Neural progenitor cell (in vitro differentiated cells): Measurements from ENCODE around the gene B3GAT3. TPM values are rescaled to one million over a fixed set of nuclear protein-coding genes. Genes with fewer than 3 reads are reported as not detected.
"Not testable (repeated sequence)": the region's sequence is repeated elsewhere in the genome, so short reads cannot be mapped to it uniquely, and the experiment has no call there.

Experiments
- DNase-seq: peaks from one replicate; pipeline ENCODE4 v3.0.0-alpha.2; 2016; ENCODE audit warnings: low spot score
- H2AFZ ChIP-seq: fragments of 200-600 bp; sonication (generic); replicated peaks from 2 replicates; pipeline ENCODE4 v1.6.1; 2016; ENCODE audit warnings: antibody characterized with exemption
- H3F3A ChIP-seq: fragments of 200-600 bp; sonication (generic); 2 replicates; pipeline ENCODE4 v1.6.1; 2016; ENCODE audit warnings: antibody characterized with exemption, low read depth
- H3K27ac ChIP-seq: fragments of 200-600 bp; sonication (generic); 2 replicates; pipeline ENCODE4 v1.5.1; 2016; ENCODE audit warnings: mild to moderate bottlenecking
- H3K27me3 ChIP-seq: fragments of 200-600 bp; sonication (generic); 2 replicates; pipeline ENCODE4 v1.6.1; 2016; ENCODE audit warnings: mild to moderate bottlenecking, moderate library complexity
- H3K36me3 ChIP-seq: fragments of 200-600 bp; sonication (generic); 2 replicates; pipeline ENCODE4 v1.5.1; 2016
- H3K4me1 ChIP-seq: fragments of 200-600 bp; sonication (generic); 2 replicates; pipeline ENCODE4 v1.6.1; 2016; ENCODE audit warnings: mixed run types
- H3K4me2 ChIP-seq: fragments of 200-600 bp; sonication (generic); 2 replicates; pipeline ENCODE4 v1.6.1; 2016
- H3K4me3 ChIP-seq: fragments of 200-600 bp; sonication (generic); 2 replicates; pipeline ENCODE4 v1.5.1; 2016
- H3K79me2 ChIP-seq: fragments of 200-600 bp; sonication (generic); 2 replicates; pipeline ENCODE4 v1.6.1; 2016; ENCODE audit warnings: low read depth
- H3K9ac ChIP-seq: fragments of 200-600 bp; sonication (generic); 2 replicates; pipeline ENCODE4 v1.6.1; 2016
- H3K9me3 ChIP-seq: fragments of 200-600 bp; sonication (generic); 2 replicates; pipeline ENCODE4 v1.5.1; 2016; ENCODE audit warnings: low read depth
- H4K20me1 ChIP-seq: fragments of 200-600 bp; sonication (generic); 2 replicates; pipeline ENCODE4 v1.6.1; 2016; ENCODE audit warnings: low read depth
- H3K27ac Mint-ChIP-seq: 3 replicates; pipeline ENCODE4 v1.8.0; 2021; ENCODE audit warnings: mixed read lengths
- H3K27me3 Mint-ChIP-seq: 2 replicates; pipeline ENCODE4 v1.8.0; 2022; ENCODE audit warnings: low read depth, mild to moderate bottlenecking, inconsistent platforms, moderate library complexity, mixed read lengths; ENCODE audit not compliant: insufficient read depth
- H3K36me3 Mint-ChIP-seq: 3 replicates; pipeline ENCODE4 v1.8.0; 2021; ENCODE audit warnings: mixed read lengths
- H3K4me1 Mint-ChIP-seq: 3 replicates; pipeline ENCODE4 v1.8.0; 2021; ENCODE audit warnings: mixed read lengths
- H3K4me3 Mint-ChIP-seq: 3 replicates; pipeline ENCODE4 v1.8.0; 2021; ENCODE audit warnings: mild to moderate bottlenecking, moderate library complexity, mixed read lengths
- H3K9me3 Mint-ChIP-seq: 3 replicates; pipeline ENCODE4 v1.8.0; 2020; ENCODE audit warnings: mixed read lengths
- EZH2 ChIP-seq: fragments of 200-600 bp; sonication (generic); IDR thresholded peaks from 2 replicates; pipeline ENCODE4 v1.6.1; 2017; ENCODE audit warnings: antibody characterized with exemption, mild to moderate bottlenecking, moderate library complexity
- EZH2phosphoT487 ChIP-seq: fragments of 200-600 bp; sonication (generic); IDR thresholded peaks from 2 replicates; pipeline ENCODE4 v1.6.1; 2017; ENCODE audit warnings: antibody characterized with exemption
- total RNA-seq: library from RNA; depleted of rRNA; stranded (reverse); fragments of >200 nt; gene quantifications from 2 replicates; pipeline ENCODE4 v1.2.3, GENCODE V29; 2015; ENCODE audit warnings: low replicate concordance
- TF ChIP-seq, protein P1 (sequence below): fragments of 200-600 bp; sonication (generic); IDR thresholded peaks from 2 replicates; pipeline ENCODE4 v1.5.1; 2017; ENCODE audit warnings: antibody characterized with exemption, mild to moderate bottlenecking

Gene B3GAT3
- total RNA-seq, 1 donor from 2014 or later = 21.2 TPM

GRCh38 chr11:62654297-62654696 is 32.5 kb upstream of the B3GAT3 start:
- Mint-ChIP-seq H3K36me3 (no peaks in the 10 kb centered on the region), H3K4me3 (peak overlapping the region; percentile 76), H3K4me1 (peaks cover 21% of the 10 kb centered on the region), H3K27me3 (no peaks in the 10 kb centered on the region), H3K9me3 (no peaks in the 10 kb centered on the region), H3K27ac (peak overlapping the region; percentile 42)
- Histone ChIP-seq H2AFZ (no peak overlapping the region), H3K9ac (no peak overlapping the region), H3K9me3 (no peaks in the 10 kb centered on the region), H3F3A (peaks cover 14% of the 10 kb centered on the region), H4K20me1 (no peaks in the 10 kb centered on the region), H3K27me3 (no peaks in the 10 kb centered on the region), H3K4me2 (no peak overlapping the region), H3K36me3 (no peaks in the 10 kb centered on the region), H3K27ac (no peak overlapping the region), H3K4me3 (no peak overlapping the region), H3K4me1 (no peaks in the 10 kb centered on the region), H3K79me2 (peaks cover 29% of the 10 kb centered on the region)
- DNase-seq = no peak
- TF ChIP-seq EZH2phosphoT487 (no peak), EZH2 (no peak)
- TF ChIP-seq, protein P1, sequence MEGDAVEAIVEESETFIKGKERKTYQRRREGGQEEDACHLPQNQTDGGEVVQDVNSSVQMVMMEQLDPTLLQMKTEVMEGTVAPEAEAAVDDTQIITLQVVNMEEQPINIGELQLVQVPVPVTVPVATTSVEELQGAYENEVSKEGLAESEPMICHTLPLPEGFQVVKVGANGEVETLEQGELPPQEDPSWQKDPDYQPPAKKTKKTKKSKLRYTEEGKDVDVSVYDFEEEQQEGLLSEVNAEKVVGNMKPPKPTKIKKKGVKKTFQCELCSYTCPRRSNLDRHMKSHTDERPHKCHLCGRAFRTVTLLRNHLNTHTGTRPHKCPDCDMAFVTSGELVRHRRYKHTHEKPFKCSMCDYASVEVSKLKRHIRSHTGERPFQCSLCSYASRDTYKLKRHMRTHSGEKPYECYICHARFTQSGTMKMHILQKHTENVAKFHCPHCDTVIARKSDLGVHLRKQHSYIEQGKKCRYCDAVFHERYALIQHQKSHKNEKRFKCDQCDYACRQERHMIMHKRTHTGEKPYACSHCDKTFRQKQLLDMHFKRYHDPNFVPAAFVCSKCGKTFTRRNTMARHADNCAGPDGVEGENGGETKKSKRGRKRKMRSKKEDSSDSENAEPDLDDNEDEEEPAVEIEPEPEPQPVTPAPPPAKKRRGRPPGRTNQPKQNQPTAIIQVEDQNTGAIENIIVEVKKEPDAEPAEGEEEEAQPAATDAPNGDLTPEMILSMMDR = no peak

- no peaks in the 10 kb centered on the region for H3K36me3 ChIP-seq
- peaks cover 2% of the 10 kb centered on the region for H3K36me3 Mint-ChIP-seq
- peaks cover 17% of the 10 kb centered on the region for H3F3A ChIP-seq
- H3K9me3 Mint-ChIP-seq = no peaks in the 10 kb centered on the region
- peak overlapping the region; percentile 93 for H3K4me3 Mint-ChIP-seq
- no peaks in the 10 kb centered on the region for H3K9me3 ChIP-seq
- H3K4me3 ChIP-seq = peak overlapping the region; percentile 90
- no peaks in the 10 kb centered on the region for H3K27me3 Mint-ChIP-seq
- TF ChIP-seq EZH2phosphoT487 = no peak
- TF ChIP-seq, protein P1 = peak; percentile 2
- H3K79me2 ChIP-seq = peaks cover 29% of the 10 kb centered on the region
- H3K27ac ChIP-seq = peak overlapping the region; percentile 40
- H3K9ac ChIP-seq = peak overlapping the region; percentile 89
- peak overlapping the region; percentile 98 for H2AFZ ChIP-seq
- no peaks in the 10 kb centered on the region for H3K4me1 ChIP-seq
- H3K4me2 ChIP-seq = peak overlapping the region; percentile 90
- peak overlapping the region; percentile 90 for H3K27ac Mint-ChIP-seq
- H3K4me1 Mint-ChIP-seq = peaks cover 21% of the 10 kb centered on the region
- no peak for DNase-seq
- H3K27me3 ChIP-seq = no peaks in the 10 kb centered on the region
- H4K20me1 ChIP-seq = peaks cover 3% of the 10 kb centered on the region
These were observed 30.6 kb upstream of the B3GAT3 start for GRCh38 chr11:62652161-62653006.

DNA sequence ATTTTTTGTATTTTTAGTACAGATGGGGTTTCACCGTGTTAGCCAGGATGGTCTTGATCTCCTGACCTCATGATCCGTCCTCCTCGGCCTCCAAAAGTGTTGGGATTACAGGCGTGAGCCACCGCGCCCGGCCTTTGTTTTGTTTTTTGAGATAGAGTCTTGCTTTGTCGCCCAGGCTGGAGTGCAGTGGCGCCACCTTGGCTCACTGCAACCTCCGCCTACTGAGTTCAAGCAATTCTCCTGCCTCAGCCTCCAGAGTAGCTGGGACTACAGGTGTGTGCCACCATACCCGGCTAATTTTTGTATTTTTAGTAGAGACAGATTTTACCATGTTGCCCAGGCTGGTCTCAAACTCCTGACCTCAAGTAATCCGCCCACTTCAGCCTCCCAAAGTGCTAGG is 28.5 kb upstream of the B3GAT3 start:
- H3K27ac ChIP-seq, H3K36me3 ChIP-seq, H3K27ac Mint-ChIP-seq, H3K9ac ChIP-seq, H3K4me3 ChIP-seq, H3K27me3 Mint-ChIP-seq, H3K36me3 Mint-ChIP-seq, H3K9me3 Mint-ChIP-seq, H3K4me2 ChIP-seq, H3K27me3 ChIP-seq, H2AFZ ChIP-seq, H3K9me3 ChIP-seq, H3K4me1 ChIP-seq, DNase-seq: not testable (repeated sequence)
- Histone ChIP-seq H4K20me1 (peaks cover 11% of the 10 kb centered on the region), H3K79me2 (peaks cover 40% of the 10 kb centered on the region), H3F3A (peaks cover 24% of the 10 kb centered on the region)
- H3K4me1 Mint-ChIP-seq = peaks cover 25% of the 10 kb centered on the region
- peak overlapping the region; percentile 53 for H3K4me3 Mint-ChIP-seq

DNA sequence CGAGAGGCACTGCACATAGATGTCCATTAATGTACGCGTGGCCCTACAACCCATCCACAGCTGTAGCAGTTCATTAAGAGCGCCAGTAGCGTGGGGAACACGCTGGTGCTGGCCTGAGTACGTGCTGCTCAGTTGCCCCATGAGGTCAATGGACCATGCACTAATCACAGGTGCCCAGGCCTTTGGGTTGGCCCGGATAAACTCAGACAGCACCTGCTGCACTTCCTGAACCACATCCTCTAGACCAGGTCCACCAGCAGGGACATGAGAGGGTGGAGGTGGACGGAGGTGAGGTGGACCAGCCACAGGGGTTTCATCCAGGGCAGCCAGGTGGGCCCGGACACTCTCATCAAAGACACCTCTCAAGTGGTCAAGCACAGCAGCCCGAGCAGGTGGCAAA is 27.7 kb upstream of the B3GAT3 start:
- no peak overlapping the region for H2AFZ ChIP-seq
- no peaks in the 10 kb centered on the region for H3K9me3 Mint-ChIP-seq
- peaks cover 6% of the 10 kb centered on the region for H3K4me1 ChIP-seq
- peaks cover 24% of the 10 kb centered on the region for H3F3A ChIP-seq
- peaks cover 5% of the 10 kb centered on the region for H3K36me3 Mint-ChIP-seq
- no peaks in the 10 kb centered on the region for H3K27me3 ChIP-seq
- peaks cover 48% of the 10 kb centered on the region for H3K79me2 ChIP-seq
- no peak overlapping the region for H3K4me2 ChIP-seq
- H3K4me1 Mint-ChIP-seq = peaks cover 28% of the 10 kb centered on the region
- no peak overlapping the region for H3K4me3 ChIP-seq
- H3K9ac ChIP-seq = no peak overlapping the region
- TF ChIP-seq, protein P1 = no peak
- TF ChIP-seq EZH2 (no peak), EZH2phosphoT487 (no peak)
- H3K9me3 ChIP-seq = no peaks in the 10 kb centered on the region
- no peaks in the 10 kb centered on the region for H3K36me3 ChIP-seq
- DNase-seq = no peak
- peaks cover 8% of the 10 kb centered on the region for H3K27me3 Mint-ChIP-seq
- no peak overlapping the region for H3K27ac Mint-ChIP-seq
- H3K4me3 Mint-ChIP-seq = no peak overlapping the region
- no peak overlapping the region for H3K27ac ChIP-seq
- peaks cover 16% of the 10 kb centered on the region for H4K20me1 ChIP-seq
